Suprapubic skin (tissue), 4 donors: ENCODE results near the gene CPNE4. TPM values are rescaled to one million over a fixed set of nuclear protein-coding genes. Genes with fewer than 3 reads are reported as not detected.

Source experiments
- DNase-seq, 2 donors: peaks; one replicate each; pipeline ENCODE4 v3.0.0-alpha.2; 2019; ENCODE audit warnings: low spot score in 2 of 2
- H3K27ac ChIP-seq: fragments of 200-600 bp; sonication (generic); one replicate; pipeline ENCODE4 v1.5.1; 2019
- H3K27me3 ChIP-seq: fragments of 200-600 bp; sonication (generic); one replicate; pipeline ENCODE4 v1.5.1; 2019
- H3K36me3 ChIP-seq: fragments of 200-600 bp; sonication (generic); one replicate; pipeline ENCODE4 v1.5.1; 2019
- H3K4me1 ChIP-seq: fragments of 200-600 bp; sonication (generic); one replicate; pipeline ENCODE4 v1.5.1; 2019
- H3K4me3 ChIP-seq: fragments of 200-600 bp; sonication (generic); one replicate; pipeline ENCODE4 v1.5.1; 2019; ENCODE audit warnings: mild to moderate bottlenecking
- H3K9me3 ChIP-seq: fragments of 200-600 bp; sonication (generic); one replicate; pipeline ENCODE4 v1.5.1; 2019
- CTCF ChIP-seq, 2 donors: fragments of 200-600 bp in 1 of 2; fragments of 450-650 bp in 1 of 2; sonication (generic) in 1 of 2; IDR thresholded peaks; one replicate each; pipeline ENCODE4 v1.5.1; 2016 to 2019; ENCODE audit warnings: antibody characterized with exemption in 2 of 2, mild to moderate bottlenecking in 1 of 2, moderate library complexity in 1 of 2
- EP300 ChIP-seq: sonication (generic); formaldehyde crosslinking; IDR thresholded peaks from one replicate; pipeline ENCODE4 v1.6.1; 2017; ENCODE audit warnings: antibody characterized with exemption
- POLR2A ChIP-seq, 2 donors: fragments of 450-650 bp; IDR thresholded peaks; one replicate each; pipeline ENCODE4 v1.6.1; 2017; ENCODE audit warnings: antibody characterized with exemption in 2 of 2, mild to moderate bottlenecking in 2 of 2, moderate library complexity in 2 of 2
- POLR2AphosphoS5 ChIP-seq, 3 donors: sonication (generic); formaldehyde crosslinking; IDR thresholded peaks; one replicate each; pipeline ENCODE4 v1.6.1; 2017; ENCODE audit warnings: antibody characterized with exemption in 3 of 3
- WGBS: methylation state at CpG from one replicate; pipeline ENCODE4 v1.1.5; 2018; 5-methylcytosine and 5-hydroxymethylcytosine counted together
- total RNA-seq, 4 donors: library from RNA; depleted of rRNA; stranded (reverse); fragments of >200 nt; gene quantifications; one replicate each; pipeline ENCODE4 v1.1.0, GENCODE V29; 2016

The CPNE4 gene
- total RNA-seq, 4 donors from 2014 or later, result 0.32 to 1.1 TPM; not detected in 2

DNA sequence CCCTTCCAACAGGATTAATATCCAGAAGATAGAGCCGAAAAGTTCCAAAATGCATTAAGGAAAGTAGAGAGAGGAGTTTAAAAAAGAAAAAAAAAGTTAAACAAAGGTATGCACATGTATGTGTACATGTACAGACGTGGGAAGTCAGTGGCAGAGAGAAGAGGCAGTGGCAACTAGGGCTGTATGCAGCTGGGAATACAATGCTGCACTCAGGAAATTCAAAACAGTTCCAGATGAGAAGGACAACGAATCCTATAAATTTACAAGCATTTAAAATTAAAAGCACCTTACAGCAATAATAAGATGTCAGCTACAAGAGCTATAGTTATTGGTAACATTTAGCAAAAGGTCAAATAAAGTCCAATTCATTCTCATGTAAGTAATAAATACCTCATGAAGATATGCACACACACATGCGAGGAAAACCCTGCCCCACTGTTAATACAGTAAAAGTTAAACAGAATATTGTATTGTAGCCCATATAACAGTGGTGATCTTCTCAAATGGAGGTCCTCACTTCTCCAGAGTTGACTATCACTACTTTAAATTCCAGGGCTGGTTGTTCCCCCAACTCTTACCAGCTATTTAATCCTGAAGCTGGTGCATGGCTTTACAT, 550.2 kb downstream of the CPNE4 start:
- Histone ChIP-seq H3K4me3 (no peak overlapping the region), H3K4me1 (no peaks in the 10 kb centered on the region), H3K27ac (no peak overlapping the region), H3K36me3 (peaks cover 22% of the 10 kb centered on the region), H3K27me3 (no peaks in the 10 kb centered on the region), H3K9me3 (no peaks in the 10 kb centered on the region)
- no peak for TF ChIP-seq EP300
- TF ChIP-seq CTCF (IDR thresholded peaks at IDR 0.05), result no peak
- no peak for TF ChIP-seq POLR2AphosphoS5 (IDR thresholded peaks at IDR 0.05)
- TF ChIP-seq POLR2A (IDR thresholded peaks at IDR 0.05), result no peak
- DNase-seq, result no peak
- WGBS, result 78% methylated on average over 4 of the region's 4 CpGs
